Tibial nerve (tissue), 4 donors: Measurements from ENCODE around the gene NET1. TPM values are rescaled to one million over a fixed set of nuclear protein-coding genes. Genes with fewer than 3 reads are reported as not detected.

Experiments
- DNase-seq, 2 donors: peaks; one replicate each; pipeline ENCODE4 v3.0.0-alpha.2; 2019; ENCODE audit warnings: low spot score in 2 of 2
- H3K27ac ChIP-seq, 4 donors: fragments of 200-600 bp; sonication (generic) in 3 of 4; one replicate each; pipeline ENCODE4 v1.5.1; 2017 to 2019; ENCODE audit warnings: mild to moderate bottlenecking in 1 of 4
- H3K27me3 ChIP-seq, 2 donors: fragments of 200-600 bp; sonication (generic) in 1 of 2; one replicate each; pipeline versions ENCODE4 v1.5.1 to v1.6.0; 2017 to 2019
- H3K36me3 ChIP-seq, 3 donors: fragments of 200-600 bp; sonication (generic); one replicate each; pipeline ENCODE4 v1.5.1; 2018 to 2019
- H3K4me1 ChIP-seq, 4 donors: fragments of 200-600 bp; sonication (generic) in 3 of 4; one replicate each; pipeline ENCODE4 v1.5.1; 2017 to 2019
- H3K4me3 ChIP-seq, 4 donors: fragments of 200-600 bp; sonication (generic) in 3 of 4; one replicate each; pipeline ENCODE4 v1.5.1; 2017 to 2019; ENCODE audit warnings: mild to moderate bottlenecking in 1 of 4, moderate library complexity in 1 of 4
- H3K9me3 ChIP-seq, 4 donors: fragments of 200-600 bp; sonication (generic) in 3 of 4; one replicate each; pipeline ENCODE4 v1.5.1; 2017 to 2019
- CTCF ChIP-seq, 5 experiments: fragments of 200-600 bp in 3 of 5; fragments of 450-650 bp in 2 of 5; sonication (generic) in 3 of 5; IDR thresholded peaks; one replicate each; pipeline ENCODE4 v1.5.1; 2016 to 2019; ENCODE audit warnings: antibody characterized with exemption in 5 of 5, mild to moderate bottlenecking in 3 of 5, moderate library complexity in 2 of 5
- EP300 ChIP-seq, 2 donors: sonication (generic); formaldehyde crosslinking; IDR thresholded peaks; one replicate each; pipeline ENCODE4 v1.6.1; 2017; ENCODE audit warnings: antibody characterized with exemption in 2 of 2, mild to moderate bottlenecking in 1 of 2
- POLR2A ChIP-seq, 2 donors: fragments of 450-650 bp; IDR thresholded peaks; one replicate each; pipeline ENCODE4 v1.6.1; 2017; ENCODE audit warnings: antibody characterized with exemption in 2 of 2, mild to moderate bottlenecking in 2 of 2, moderate library complexity in 2 of 2
- WGBS, 2 donors: methylation state at CpG; one replicate each; pipeline ENCODE4 v1.1.5; 2018; 5-methylcytosine and 5-hydroxymethylcytosine counted together
- total RNA-seq, 4 donors: library from RNA; depleted of rRNA; stranded (reverse); fragments of >200 nt; gene quantifications; one replicate each; pipeline ENCODE4 v1.1.0, GENCODE V29; 2016

NET1 gene
- total RNA-seq, 4 donors from 2014 or later, result 66.0 to 133 (median 91.3) TPM

DNA sequence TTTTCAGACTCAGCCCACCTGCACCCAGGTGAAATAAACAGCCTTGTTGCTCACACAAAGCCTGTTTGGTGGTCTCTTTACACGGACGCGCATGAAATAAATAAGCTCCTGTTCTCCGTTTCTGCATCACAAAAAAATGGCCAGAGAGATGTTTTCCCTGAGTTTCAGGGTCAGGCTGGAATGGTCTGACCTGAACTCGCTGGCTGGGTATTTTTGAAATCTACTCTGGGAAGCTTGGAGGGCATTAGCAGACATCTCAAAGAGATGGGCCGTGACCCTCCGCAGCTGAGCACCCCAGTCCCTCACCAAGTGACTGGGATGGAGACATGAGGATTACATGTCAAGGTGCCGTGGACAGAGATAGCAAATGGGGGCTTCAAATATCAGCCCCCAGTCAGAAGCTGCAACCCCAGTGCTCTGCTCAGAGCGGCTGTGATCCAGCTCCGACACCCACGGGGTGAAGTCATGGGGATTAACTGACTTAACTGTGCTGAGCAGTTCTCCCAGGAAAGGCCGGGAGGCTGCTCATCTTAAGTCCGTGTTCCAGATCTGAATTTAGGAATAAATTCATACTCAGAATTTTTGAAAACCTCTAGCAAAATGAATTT is 64.7 kb downstream of the NET1 start:
- Histone ChIP-seq H3K4me3 (no peak overlapping the region), H3K36me3 (no peaks in the 10 kb centered on the region), H3K27me3 (no peaks in the 10 kb centered on the region), H3K27ac (no peak overlapping the region), H3K9me3 (no peaks in the 10 kb centered on the region), H3K4me1 (no peaks in the 10 kb centered on the region)
- no peak for DNase-seq
- WGBS, 2 donors, result 69 to 76% methylated on average over 13 of the region's 13 CpGs
- TF ChIP-seq POLR2A (IDR thresholded peaks at IDR 0.05) (no peak), EP300 (IDR thresholded peaks at IDR 0.05) (no peak), CTCF (IDR thresholded peaks at IDR 0.05) (no peak)

DNA sequence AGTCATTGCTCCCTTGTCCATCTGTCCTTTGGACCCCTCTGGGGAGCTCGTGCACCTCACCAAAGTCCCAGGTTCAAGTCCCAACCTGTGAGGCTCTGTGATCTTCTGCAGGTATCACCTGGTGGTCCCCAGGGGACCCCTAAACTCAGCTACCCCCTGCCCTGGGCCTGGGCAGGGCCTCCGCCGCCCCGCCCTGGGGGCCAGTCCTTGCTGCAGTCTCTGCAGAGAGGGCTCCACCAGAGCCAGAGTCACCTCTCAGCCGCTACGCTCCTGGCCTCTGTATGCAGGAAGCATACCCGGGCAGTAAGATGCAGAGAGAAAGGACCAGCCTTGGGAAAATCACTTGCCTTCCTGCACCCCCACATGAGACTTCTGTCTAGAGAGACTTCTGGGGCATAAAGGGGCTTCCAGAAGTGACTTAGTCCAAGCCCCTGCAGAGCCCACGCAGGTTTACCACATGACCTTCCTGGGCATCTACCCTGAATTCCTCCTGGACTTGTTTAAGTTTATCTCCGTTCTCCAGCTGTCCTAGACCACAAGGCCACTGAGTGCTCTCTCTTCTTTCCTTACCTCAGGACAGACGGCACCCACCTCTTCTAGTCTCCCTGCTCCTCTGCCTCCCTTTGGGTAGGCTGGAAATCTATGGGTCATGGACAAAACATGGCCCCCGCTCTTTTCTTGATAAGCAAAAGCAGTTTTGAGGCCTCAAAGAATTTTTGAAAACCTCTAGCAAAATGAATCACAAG is 65.8 kb downstream of the NET1 start:
- Histone ChIP-seq H3K4me3 (no peak overlapping the region), H3K4me1 (no peaks in the 10 kb centered on the region), H3K9me3 (no peaks in the 10 kb centered on the region), H3K27me3 (no peaks in the 10 kb centered on the region), H3K36me3 (no peaks in the 10 kb centered on the region), H3K27ac (no peak overlapping the region)
- 86 to 91% methylated on average over 9 to 10 of the region's 11 CpGs for WGBS, 2 donors
- no peak for DNase-seq
- no peak for TF ChIP-seq POLR2A (IDR thresholded peaks at IDR 0.05)
- TF ChIP-seq CTCF (IDR thresholded peaks at IDR 0.05), result no peak
- TF ChIP-seq EP300 (IDR thresholded peaks at IDR 0.05), result no peak

DNA sequence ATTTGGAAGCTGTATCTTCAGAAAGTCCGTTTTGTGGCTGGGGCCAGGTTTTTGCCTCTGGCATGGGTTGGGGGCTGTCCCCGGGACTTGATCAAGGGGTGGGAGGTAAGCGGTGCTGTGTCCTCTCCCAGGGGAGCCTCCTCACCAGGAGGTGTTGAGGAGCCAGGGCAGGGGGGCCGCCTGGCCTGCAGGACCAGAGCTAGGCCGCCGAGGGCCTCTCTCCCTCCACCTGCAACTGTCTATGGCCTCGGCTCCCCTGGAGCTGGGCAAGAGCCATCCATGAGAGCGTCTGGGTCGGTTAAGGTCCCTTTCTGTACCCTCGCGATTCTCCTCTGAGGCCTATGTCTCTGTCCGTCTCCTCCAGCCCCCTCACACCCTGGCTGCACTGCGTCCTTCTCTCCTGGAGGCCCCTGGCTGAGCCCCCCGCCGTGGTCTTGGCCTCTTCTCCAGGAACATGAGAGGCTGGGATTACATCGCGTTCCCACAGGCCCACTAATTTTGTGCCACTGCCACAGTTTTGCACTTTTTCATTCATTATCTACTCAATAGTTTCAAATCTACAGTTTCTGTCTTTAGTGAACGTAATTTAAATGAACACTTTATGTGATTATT is 66.4 kb downstream of the NET1 start:
- no peaks in the 10 kb centered on the region for H3K36me3 ChIP-seq
- no peak for DNase-seq
- no peak overlapping the region for H3K27ac ChIP-seq
- WGBS, 2 donors, result 88 to 93% methylated on average over 15 to 18 of the region's 18 CpGs
- no peaks in the 10 kb centered on the region for H3K9me3 ChIP-seq
- no peak overlapping the region for H3K4me3 ChIP-seq
- H3K27me3 ChIP-seq, result no peaks in the 10 kb centered on the region
- H3K4me1 ChIP-seq, result no peaks in the 10 kb centered on the region
- no peak for TF ChIP-seq CTCF (IDR thresholded peaks at IDR 0.05)
- no peak for TF ChIP-seq EP300 (IDR thresholded peaks at IDR 0.05)
- TF ChIP-seq POLR2A (IDR thresholded peaks at IDR 0.05), result no peak

GRCh38 chr10:5479481-5480161 is 67.3 kb downstream of the NET1 start:
- Histone ChIP-seq H3K27ac (no peak overlapping the region), H3K36me3 (no peaks in the 10 kb centered on the region), H3K4me3 (no peak overlapping the region), H3K9me3 (no peaks in the 10 kb centered on the region), H3K4me1 (no peaks in the 10 kb centered on the region), H3K27me3 (no peaks in the 10 kb centered on the region)
- TF ChIP-seq CTCF (IDR thresholded peaks at IDR 0.05) (no peak), POLR2A (IDR thresholded peaks at IDR 0.05) (no peak), EP300 (IDR thresholded peaks at IDR 0.05) (no peak)
- 81 to 89% methylated on average over 7 to 14 of the region's 14 CpGs for WGBS, 2 donors
- DNase-seq, result no peak
